Stimulated activated CD4-positive, alpha-beta T cell treated with anti-CD3 and anti-CD28 coated beads, Interleukin-1b, Interleukin-23, amount 100 ng/mL, for 24 hours (primary cell): ENCODE data around the gene PFAS.
A peak's percentile ranks its signal among the peaks of the same experiment; 100 is the strongest.
"Not testable (repeated sequence)": the region's sequence is repeated elsewhere in the genome, so short reads cannot be mapped to it uniquely, and the experiment has no call there.

ENCODE experiments used
- DNase-seq, 4 experiments: peaks; one replicate each; pipeline ENCODE4 v3.0.0-alpha.2; 2020; ENCODE audit warnings: low read depth in 4 of 4, low spot score in 1 of 4

Gene PFAS

DNA sequence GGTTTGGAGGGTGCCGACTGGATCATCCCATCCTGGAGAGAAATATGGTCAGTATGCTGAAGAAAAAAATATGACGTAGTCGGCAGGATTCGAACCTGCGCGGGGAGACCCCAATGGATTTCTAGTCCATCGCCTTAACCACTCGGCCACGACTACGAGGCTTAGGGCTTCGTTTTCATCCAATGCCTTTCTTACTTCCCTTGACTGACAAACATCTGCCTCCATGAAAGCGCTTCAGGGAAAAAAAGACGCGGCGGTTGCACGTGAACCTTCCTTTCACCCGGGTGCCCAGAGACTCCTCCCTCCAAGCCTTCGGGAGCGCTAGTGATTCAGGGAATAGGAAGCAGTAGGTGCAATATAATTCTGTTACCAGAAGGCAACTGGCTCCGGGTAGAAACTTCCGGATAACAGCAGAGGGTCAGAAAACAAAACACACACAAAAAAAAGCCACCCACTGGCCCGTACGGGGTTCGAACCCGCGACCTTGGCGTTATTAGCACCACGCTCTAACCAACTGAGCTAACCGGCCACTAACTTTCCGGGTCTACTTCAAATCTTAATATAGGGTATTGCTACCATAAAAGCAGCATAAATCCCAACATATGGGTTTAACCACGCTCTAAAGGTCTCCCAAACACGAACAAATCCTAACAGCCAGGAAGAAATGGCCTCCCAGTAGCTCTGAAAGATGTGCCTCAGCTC is 22.4 kb upstream of the PFAS start:
- DNase-seq, result peak in 2 of 4 experiments; percentile 37 to 42

DNA sequence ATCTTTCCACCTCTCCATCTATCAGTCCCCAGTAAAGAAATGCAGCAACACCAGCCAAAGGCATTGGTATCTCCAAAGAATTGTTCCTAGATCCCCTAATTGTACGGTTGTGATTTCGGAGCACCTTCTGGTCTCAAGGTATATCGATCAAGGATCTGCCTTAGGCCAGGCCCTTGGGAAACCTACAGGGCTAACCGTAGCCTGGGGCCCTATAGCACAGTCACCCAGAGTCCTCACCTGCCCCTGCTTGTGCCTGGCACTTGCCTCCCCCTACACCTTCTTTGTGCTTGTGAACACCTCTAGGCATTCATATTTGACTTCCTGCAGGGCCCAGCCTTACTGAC is 21.9 kb upstream of the PFAS start:
- no peak for DNase-seq

DNA sequence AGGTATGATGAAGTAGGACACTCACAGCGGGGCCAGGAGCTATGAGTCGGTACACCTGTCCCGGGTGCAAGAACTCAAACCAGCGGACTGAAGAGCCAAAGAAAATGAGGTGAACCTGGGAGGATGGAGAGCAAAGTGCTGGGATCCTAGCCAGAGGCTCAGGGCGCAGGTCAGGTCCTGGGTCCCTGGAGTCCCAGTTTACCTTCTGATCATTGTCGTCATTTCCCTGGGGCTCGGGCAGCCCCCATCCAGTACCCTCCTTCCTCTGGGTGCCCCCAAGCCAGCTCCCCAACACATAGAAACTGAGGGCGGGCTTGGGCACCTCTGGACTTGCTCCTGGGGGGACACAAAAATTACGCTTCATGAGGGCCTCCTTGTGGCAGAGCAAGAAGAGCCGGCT is 17.4 kb upstream of the PFAS start:
- DNase-seq, result no peak

DNA sequence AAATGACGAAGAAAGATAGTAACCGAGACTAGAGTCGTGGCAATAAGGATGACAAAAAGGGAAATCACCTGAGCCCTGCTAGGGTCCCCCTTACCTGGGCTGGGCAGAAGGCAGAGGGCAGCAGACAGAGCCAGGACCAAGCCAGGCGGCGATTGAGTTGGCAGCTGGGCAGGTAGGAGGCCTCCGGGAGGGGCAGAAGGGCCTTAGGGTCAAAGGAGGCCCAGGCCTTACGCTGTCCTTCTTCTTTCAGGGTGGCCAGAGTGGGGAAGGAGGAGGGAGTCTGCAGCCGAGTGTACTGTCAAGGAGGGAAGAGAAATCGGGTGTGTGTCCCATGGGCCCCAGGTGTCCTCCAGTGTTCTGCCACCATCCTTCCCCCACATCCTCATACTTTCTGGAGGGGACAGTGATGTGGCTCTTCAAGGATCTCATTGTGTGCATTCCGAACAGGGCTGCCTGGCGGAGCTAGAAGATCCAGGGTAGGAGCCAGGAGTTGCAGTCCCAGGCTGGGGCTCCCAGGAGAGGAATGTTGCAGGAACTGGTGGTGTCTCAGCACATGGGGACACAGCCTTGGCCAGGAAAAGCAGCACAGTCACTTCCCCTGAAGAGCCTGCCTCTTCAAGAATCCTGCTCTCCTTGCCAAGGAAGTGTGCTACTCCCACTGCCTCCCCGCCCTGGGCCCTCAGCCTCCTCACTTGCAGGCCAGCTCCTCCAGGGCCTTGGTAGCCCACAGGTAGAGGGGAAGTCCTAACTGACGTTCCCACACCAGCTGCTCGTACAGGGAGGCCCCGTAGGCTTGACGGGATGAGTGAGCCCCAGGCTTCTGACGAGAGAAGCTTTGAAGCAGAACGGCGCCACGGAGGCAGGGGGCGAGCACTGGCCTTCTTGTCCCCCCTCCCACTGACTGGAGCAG is 14.5 kb upstream of the PFAS start:
- no peak for DNase-seq

DNA sequence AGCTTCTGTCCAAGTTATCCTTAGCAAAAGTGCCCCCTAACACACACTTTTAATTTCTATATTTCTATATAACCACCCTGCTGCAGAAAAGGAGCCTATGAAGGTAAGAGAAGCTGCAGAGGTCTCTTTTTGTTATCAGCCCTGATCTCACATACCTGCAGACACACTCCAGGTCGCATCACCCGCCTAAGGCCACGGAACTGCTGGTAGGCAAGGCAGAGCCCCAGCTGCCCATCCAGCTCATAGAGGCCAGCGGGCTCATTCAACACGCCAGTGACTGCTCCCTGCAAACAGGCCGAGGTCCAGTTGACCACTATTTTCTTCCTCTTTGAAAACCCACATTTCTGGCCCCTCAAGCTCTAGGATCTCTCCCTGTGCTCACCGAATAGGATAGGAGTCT is 13.4 kb upstream of the PFAS start:
- DNase-seq, result no peak

DNA sequence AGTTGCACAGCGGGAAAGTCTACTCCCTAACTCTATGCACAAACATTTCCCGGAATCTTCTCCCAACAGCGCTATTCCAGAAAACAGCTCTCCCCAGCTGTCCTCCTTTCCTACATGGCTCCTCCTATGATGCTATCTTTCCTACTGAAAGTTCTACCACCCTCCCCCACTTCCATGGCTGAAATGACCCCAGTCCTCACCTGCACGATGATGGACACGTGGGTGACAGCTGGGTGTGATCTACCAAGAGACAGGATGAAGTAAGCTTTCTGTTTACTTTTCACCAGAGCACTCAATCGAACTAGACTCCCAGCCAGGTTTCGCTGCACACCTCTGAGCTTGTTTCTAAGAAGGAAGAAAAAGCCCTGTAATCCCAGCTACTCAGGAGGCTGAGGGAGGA is 11.9 kb upstream of the PFAS start:
- DNase-seq, result no peak

DNA sequence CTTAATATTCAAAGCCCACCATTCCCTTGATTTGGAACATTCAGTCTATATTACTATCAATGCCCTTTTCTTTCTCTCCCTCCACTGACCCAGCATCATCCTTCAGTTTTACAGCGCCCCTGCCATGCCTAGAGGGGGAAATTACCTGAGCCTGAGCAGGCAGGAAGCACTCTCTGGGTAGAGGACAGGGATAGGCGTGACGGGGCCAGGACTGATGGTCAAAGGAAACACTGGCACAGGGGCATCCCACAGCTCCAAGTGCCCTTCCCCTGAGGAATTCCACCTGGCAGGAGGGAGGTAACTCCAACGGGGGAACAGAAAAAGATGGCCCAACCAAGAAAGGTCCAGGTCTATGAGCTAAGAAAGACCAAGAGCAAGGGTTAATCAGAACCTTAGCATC is 11.2 kb upstream of the PFAS start:
- no peak for DNase-seq

DNA sequence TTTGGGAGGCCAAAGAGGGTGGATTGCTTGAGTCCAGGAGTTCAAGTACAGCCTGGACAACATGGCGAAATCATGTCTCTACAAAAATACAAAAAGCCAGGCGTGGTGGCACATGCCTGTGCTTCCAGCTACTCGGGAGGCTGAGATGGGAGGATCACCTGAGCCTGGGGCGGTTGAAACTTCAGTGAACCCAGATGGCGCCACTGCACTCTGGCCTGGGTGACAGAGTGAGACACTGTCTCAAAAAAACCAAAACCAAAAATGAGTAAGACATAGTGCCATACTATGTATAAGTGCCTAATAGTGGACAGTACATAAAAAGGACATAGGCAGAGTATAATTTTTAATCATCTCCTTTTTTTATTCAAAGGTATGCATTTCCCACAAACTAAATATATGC is 5.3 kb upstream of the PFAS start:
- no peak for DNase-seq

DNA sequence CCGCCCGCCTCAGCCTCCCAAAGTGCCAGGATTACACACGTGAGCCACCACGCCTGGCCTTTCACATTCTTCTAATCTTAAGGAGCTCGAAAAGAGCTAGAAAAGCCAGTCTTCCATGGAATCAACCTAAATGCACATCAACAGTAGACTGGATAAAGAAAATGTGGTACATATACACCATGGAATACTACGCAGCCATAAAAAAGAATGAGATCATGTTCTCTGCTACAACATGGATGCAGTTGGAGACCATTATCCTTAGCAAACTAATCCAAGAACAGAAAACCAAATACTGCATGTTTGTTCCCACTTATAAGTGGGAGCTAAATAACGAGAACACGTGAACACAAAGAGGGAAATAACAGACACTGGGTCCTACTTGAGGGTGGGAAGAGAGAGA is 4.3 kb upstream of the PFAS start:
- no peak for DNase-seq

DNA sequence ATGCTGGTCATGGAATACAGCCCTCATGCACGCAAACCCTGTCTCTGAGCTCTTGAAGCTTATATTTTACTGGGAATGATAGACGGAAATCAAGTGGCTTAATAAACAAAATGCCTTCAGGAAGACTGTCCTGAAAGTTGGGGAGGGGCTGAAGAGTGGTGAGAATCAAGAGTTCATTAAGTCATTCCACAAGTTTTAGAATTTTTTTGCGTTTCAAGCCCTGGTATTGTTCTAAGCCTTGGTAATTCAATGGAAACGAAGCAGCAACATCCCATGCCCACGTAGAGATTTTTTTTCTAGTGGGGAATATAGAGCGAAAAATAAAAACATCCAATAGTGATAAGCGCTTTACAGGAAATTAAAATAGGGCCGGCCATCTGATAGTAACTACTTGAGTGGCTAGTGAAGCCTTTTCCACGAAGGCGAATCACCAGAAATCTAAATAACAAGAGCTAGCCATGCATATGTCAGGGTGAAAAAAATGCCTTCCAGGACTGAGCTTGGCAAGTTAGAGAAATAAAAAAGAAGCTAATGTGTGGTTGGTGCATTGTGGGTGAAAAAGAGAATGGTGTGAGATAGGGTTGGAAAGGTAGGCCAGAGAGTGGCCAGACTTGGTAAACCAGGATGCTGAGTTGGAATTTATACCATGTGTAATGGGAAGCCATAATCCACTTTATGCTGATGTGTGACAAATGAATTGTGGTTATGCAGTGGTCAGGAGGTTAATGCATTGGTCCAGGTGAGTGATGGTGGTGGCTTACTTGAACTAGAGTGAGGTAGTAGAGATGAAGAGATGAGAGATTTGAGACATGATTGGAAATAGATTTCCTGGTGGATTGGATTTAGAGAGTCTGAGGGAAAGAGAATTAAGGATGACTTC is 772 bp downstream of the PFAS start:
- no peak for DNase-seq

DNA sequence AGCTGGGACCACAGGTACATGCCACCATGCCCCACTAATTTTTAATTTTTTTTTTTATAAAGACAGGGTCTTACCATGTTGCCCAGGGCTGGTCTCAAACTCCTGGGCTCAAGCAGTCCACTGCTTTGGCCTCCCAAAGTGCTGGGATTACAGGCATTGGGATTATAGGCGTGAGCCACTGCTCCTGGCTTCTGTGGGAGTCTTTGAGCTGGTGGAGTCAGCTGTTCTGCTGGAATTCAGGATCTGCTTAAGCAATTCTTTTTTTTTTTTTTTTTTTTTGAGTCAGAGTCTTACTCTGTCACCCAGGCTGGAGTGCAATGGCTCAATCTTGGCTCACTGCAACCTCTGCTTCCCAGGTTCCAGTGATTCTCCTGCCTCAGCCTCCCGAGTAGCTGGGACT is 2.3 kb downstream of the PFAS start:
- DNase-seq, result not testable (repeated sequence)

DNA sequence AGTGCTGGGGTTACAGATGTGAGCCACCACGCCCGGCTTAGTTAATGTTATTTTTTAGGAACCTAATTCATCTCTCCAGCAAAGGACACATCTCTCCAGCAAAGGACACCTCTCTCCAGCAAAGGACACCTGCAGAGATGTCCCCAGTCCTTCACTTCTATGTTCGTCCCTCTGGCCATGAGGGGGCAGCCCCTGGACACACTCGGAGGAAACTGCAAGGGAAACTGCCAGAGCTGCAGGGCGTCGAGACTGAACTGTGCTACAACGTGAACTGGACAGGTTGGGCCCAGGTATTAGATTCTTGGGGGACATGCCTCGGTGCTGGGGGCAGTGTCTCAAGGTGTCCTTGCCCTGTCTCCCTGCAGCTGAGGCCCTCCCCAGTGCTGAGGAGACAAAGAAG is 4.7 kb downstream of the PFAS start:
- no peak for DNase-seq

DNA sequence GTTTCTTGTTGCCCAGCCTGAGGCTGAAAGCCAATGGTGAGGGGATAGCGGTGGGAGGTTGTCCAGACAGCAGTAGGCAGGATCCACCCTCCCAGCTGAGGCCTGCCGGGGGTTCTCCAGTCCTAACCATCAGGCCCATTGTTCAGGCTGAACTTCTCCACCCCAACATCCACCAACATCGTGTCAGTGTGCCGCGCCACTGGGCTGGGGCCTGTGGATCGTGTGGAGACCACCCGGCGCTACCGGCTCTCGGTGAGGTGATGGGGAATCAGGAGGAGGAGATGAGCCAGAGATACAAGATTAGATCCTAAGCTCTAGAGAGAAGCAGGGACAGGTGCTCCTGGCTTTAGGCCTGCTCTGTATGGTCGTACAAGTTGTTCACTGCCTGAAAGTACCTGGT is 5.8 kb downstream of the PFAS start:
- DNase-seq, result no peak

DNA sequence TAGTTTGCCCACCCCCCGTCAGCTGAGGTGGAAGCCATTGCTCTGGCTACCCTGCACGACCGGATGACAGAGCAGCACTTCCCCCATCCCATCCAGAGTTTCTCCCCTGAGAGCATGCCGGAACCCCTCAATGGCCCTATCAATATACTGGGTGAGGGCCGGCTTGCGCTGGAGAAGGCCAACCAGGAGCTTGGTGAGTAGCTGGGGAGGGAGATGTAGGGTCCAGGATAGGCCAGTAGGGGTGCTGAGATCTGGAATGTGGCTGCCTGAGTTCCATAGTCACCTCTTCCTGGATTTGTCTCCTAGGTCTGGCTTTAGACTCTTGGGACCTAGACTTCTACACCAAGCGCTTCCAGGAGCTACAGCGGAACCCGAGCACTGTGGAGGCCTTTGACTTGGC is 6.4 kb downstream of the PFAS start:
- DNase-seq, result no peak

DNA sequence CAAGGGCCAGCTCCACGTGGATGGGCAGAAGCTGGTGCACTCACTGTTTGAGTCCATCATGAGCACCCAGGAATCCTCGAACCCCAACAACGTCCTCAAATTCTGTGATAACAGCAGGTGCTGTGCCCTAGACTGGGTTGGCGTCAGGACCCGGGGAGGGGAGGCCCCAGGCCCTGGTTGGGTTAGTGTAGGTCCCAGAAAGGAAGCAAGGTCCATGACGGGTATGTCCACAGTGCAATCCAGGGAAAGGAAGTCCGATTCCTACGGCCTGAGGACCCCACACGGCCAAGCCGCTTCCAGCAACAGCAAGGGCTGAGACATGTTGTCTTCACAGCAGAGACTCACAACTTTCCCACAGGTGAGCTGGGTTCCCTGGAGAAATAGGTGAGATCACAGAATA is 7.2 kb downstream of the PFAS start:
- DNase-seq, result no peak

DNA sequence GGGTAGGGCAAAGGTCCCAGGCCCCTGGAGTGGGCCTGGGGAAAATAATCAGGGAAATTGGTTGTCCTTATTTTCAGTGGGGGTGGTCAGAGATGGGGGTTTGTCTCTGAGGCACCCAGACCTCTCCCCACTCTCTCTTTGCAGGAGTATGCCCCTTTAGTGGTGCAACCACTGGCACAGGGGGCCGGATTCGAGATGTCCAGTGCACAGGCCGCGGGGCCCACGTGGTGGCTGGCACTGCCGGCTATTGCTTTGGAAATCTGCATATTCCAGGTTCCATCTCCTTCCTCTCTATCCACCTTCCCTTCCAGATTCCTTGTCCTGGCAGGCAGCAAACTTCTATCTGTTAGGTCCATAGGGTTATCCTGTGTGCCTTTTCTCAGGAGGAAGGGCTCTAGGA is 7.6 kb downstream of the PFAS start:
- DNase-seq, result no peak

DNA sequence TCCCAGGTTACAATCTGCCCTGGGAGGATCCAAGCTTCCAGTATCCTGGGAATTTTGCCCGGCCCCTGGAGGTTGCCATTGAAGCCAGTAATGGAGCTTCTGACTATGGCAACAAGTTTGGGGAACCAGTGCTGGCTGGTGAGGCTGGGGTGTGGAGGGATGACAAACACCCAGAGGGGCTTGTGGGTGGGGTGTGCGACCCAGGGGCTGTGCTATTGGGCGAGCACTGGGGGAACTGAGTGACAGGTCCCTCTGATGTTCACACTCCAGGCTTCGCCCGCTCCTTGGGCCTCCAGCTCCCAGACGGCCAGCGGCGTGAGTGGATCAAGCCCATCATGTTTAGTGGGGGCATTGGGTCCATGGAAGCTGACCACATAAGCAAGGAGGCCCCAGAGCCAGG is 8.7 kb downstream of the PFAS start:
- no peak for DNase-seq

DNA sequence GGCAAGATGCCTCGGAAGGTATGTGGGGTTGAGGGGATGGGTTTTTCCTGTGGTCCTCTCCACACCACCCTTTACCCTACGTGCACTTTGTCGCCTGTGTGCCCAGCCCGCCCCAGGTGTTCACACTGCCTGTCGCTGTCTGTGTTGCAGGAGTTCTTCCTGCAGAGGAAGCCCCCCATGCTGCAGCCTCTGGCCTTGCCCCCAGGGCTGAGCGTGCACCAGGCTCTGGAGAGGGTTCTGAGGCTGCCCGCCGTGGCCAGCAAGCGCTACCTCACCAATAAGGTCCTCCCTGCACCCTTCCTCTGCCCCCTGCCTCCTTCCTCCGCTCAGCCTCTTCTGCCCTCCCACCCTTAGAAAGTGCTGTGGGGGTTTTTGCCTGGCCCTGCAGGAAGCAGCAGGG is 15.2 kb downstream of the PFAS start:
- DNase-seq, result no peak

DNA sequence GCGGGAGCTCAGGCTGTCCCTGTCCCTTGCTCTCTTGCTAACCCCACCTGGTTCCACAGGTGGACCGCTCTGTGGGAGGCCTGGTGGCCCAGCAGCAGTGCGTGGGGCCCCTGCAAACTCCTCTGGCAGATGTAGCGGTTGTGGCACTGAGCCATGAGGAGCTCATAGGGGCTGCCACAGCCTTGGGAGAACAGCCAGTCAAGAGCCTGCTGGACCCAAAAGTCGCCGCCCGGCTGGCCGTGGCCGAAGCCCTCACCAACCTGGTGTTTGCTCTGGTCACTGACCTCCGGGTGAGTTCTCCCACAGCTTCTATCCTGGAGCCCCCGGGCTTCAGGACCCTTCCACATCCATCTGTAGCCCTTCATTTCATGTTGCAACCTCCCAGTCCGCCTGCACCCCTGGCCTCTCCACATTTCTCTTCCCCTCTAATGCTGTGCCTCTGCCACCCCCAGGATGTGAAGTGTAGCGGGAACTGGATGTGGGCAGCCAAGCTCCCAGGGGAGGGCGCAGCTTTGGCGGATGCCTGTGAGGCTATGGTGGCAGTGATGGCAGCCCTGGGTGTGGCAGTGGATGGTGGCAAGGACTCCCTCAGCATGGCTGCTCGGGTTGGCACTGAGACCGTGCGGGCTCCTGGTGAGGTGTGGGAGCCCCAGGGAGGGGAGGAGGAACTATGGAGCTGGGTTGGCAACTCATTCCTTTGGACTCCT is 15.9 kb downstream of the PFAS start:
- no peak for DNase-seq

DNA sequence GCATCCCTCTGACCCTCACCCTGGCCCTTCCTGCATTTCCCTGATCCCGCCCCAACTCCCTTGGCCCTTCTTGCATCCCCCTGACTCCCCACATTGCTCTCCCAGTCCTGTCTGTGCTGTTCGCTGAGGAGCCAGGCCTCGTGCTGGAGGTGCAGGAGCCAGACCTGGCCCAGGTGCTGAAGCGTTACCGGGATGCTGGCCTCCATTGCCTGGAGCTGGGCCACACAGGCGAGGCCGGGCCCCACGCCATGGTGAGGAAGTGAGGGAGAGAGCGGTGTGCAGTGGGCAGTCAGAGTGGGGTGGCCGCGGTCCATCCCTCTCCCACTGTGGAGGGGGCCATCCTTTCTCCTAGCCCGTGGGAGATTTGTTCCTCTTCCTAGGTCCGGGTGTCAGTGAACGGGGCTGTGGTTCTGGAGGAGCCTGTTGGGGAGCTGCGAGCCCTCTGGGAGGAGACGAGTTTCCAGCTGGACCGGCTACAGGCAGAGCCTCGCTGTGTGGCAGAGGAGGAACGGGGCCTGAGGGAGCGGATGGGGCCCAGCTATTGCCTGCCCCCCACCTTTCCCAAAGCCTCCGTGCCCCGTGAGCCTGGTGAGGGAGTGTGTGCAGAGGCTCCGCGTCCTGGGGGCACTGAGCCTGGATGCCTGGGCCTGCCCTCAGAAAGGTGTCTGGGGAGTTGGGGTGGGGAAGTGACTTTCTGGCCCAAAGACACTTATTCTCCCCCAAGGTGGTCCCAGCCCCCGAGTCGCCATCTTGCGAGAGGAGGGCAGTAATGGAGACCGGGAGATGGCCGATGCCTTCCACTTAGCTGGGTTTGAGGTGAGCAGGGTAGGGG is 17.8 kb downstream of the PFAS start:
- DNase-seq, result no peak
